8988T (cell line): ENCODE results near the gene B9D2.
A peak's percentile ranks its signal among the peaks of the same experiment; 100 is the strongest.

Experiments used
- DNase-seq: peaks from one replicate; pipeline ENCODE4 v3.0.0; 2011

Gene B9D2

DNA sequence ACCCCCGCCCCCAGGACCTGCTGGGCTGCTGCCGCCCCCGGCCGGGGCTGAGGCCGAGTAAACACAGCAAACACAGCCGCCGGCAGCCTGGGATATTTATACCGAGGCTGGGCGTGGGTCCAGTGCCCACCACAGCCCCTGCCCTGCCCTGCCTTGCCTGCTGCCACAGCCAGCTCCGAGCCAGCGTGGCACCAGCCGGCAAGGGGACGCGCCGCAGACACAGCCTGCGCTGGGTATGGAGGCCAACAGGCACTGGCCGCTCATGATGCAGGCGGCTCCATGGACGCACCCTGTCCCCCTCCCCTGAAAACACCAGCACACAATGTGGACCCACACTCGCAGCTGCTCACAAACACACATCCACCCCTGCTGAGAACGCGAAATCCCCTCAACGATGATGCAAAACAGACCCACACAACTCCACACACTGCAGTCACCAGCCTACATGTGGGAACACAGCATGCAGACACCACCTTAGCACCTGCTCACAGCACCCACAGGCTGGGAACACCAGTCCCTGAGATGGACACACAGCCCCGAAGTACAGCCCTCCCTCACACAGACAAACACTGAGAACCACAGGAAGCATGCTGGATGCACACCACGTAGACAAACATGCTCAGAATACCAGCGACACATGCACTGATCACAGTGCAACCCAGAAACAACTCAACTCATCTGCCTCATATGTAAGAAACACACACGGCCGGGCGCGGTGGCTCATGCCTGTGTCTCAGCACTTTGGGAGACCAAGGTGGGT lies 37.8 kb downstream of the B9D2 start:
- no peak for DNase-seq

DNA sequence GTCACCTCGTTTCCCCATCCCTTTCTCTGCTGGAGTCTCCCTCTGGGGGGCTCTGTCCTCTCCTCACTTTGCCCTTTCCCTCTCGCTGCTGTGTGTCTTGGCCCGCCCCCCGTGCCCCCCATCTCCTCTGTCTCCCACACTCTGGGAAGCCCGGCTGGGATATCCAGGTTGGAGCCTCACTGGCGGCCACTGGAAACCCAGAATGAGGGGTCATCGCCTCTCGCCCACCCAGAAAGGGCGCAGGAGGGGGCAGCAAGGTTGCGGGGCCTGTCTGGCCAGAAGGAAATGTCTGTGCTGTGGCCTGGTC lies 38.4 kb downstream of the B9D2 start:
- no peak for DNase-seq

DNA sequence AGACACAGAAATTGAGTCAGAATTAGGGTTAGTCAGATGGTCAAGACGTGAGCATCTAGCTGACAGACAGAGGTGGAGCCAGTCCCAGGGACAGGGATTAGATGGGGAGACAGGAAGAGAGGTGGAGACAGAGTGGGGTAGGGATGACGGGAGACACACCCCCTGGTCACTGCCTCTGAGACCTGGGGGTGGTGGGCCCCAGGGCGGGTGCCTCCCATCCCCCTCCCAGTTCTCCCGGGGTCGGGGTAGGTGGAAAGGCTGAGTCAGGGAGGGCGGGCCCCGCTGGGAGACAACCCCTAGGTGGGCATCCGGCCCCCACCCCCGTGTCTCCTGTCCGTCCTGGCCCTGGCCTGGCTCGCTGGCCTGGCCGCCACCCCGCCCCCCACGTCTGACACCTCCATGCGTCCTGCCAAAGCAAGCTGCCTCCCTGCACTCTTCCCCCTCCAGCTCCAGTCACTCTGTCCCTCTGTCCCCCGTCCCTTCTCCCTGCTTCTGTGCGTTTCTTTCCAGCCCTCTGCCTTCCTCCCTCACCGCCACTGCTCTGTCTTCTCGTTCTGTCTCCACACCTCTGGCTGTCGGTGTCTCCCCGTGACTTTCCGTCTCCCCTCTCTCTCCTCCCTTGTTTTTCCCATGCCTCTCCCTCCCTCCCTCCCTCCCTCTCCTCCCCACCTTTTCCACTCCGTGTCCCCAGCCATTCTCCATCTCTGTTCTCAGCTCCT lies 38.9 kb downstream of the B9D2 start:
- DNase-seq, result no peak

DNA sequence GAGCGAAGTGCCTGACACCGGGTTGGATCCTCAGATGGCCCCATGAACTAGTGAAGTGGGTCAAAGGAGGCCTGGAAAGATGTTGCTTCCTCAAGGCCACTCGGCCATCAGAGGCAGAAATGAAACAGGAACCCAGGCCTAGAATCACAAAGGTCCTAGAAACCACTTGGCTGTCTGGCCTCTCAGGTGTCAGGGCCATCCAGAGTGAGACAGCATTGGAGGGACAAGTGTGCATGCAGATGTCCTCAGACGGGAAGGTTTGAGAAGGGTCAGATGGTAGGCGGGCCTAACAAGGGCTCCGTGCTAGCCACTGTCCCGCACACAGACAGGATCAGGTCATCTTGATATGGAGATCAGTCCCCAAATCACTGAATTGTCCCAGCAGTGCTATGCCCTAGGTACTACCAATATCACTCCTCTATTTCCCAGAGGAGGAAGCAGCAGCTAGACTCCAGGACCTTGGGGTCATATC lies 39.7 kb downstream of the B9D2 start:
- no peak for DNase-seq

DNA sequence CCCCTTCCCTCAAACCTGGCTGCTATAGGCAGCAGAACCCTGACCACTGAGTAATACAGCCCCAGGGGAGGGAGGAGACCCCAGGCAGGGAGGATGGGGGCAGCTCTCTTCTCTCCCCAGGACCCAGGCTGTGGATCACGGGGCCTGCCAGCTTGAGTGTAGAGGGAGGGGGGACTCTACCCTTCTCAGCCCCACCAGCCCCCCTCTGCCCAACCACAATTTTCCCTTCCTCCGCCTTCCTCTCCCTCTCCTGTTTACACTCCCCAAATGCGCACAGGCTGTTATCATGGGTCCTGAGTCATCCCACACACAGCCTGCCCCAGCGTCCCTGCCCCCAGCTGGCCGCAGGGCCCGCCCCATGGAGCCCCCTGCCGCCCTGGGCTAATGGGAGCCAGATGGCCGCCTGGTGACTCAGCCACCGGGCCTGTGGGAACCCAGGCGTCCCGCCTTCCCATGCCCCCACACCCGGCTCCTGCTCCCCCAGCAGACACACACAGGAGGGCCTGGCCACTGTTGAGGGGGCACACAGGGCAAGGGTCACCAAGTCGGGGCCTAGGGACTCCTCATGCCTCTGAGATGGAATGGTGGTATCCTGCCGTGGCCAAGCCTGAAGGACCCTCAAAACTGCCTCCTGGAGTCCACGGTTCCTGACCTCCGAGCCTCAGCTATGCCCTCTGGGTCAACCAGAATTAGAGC lies 40.4 kb downstream of the B9D2 start:
- no peak for DNase-seq

DNA sequence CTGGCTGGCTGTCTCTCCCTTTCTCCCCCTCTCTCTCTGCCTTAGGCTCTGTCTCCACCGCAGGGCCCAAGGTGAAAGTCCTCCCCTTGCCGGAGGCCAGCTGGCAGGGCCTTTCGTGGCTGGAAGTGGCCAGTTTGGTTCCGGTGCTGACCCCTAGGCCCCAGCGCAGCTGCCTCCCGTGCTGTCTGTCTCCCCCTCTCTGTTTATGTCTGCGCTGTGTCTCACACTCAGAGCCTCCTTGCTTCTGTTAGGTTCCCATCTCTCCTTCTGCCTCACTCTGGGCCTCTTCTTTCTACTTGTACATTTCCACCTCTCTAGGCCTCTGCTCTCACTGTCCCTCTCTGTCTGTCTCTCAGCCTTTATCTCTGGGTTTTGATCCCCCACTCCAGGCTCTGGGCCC lies 40.9 kb downstream of the B9D2 start:
- no peak for DNase-seq

DNA sequence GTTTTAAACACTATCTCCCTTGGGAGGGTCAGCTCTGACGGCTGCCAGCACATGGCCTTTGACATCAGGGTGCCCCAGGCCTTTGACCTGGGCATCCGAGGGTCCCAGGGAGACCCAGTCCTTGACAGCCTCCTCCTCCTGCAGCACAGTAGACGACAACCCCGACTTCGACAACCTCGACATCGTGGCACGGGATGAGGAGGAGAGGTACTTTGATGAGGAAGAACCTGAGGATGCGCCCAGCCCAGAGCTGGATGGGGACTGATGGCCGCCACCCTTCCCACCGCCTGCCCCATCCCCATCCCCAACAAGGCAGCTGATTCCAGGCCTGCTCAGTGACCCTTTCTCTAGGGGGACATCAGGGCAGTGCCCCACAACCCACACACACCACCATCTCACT lies 41.5 kb downstream of the B9D2 start:
- DNase-seq, result no peak

DNA sequence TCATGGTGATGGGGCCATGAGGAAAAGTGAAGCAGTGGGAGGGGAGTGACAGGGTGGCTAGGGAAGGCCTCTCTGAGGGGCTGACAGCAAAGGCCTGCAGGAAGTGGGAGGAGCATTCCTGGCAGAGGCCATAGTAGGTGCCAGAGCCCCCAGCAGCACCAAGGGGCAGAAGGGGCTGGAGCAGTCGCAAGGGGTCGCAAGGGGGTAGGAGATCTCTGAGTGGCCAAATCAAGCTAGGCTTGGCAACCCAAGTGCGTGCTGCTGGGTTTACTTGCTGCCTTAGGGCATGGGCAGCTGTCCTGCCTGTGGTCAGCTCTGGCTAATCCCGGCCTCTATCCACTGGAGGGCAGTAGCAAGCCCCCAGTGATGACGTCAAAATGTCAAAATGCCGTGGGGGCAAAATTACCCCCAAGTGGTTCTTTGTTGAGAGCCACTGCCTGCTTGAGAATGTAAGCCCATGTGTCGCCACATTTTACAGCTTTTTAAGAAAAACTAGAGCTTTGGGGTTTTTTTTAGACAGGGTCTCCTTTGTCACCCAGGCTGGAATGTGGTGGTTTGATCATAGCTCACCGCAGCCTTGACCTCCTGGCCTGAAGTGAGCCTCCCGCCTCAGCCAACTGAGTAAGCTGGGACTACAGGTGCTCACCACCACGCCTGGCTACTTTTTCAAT lies 42.2 kb downstream of the B9D2 start:
- peak; percentile 73 for DNase-seq

DNA sequence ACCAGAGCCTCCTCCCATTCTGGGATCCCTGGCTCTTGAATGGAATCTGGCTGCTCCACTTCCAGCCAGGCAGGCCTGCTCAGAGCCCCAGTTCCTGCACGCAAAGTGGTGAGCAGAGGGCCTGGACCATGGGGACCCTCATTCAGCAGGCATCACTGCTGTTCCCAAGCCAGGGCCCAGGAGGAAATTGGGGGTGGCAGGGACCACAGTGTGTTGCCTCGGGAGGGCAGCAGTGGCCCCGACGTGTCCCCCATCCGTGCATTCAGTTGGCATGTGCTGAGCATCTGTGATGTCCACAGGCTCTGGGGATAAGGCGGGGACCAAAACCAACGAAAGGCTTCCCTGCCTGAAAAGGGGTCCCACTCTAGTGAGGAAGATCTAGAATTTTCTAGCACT lies 42.7 kb downstream of the B9D2 start:
- no peak for DNase-seq

DNA sequence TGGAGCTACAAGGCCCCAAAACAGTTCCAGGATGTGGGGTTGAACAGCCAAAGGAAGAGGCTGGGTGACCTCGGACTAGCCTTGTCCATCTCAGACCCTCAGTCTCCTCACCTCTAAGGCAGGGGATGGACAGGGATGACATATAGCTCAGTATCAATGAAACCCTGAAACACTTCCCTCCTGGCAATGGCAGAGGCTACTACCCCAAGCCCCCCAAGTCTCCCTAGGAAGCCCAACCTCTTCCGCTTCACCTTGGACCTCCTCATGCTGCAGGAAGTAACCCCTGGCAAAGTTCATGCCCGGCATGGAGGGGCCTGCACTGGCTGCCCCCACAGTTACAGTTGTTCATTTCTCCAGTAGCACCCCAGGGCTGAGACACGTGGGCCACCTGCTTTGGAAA lies 43.4 kb downstream of the B9D2 start:
- no peak for DNase-seq

DNA sequence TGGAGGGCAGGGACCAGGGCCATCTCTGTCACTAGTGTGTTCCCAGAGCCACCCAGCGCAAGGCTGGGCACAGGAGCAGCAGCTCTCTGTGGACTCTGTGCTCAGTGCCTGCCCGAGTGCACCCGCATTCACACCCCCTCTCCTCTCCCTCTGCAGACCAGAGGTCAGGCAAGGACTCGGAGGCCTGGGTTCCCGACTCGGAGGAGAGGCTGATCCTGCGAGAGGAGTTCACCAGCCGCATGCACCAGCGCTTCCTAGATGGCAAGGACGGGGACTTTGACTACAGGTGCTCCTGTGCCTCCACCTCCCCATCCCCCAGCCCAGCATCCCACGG lies 43.8 kb downstream of the B9D2 start:
- DNase-seq, result no peak

DNA sequence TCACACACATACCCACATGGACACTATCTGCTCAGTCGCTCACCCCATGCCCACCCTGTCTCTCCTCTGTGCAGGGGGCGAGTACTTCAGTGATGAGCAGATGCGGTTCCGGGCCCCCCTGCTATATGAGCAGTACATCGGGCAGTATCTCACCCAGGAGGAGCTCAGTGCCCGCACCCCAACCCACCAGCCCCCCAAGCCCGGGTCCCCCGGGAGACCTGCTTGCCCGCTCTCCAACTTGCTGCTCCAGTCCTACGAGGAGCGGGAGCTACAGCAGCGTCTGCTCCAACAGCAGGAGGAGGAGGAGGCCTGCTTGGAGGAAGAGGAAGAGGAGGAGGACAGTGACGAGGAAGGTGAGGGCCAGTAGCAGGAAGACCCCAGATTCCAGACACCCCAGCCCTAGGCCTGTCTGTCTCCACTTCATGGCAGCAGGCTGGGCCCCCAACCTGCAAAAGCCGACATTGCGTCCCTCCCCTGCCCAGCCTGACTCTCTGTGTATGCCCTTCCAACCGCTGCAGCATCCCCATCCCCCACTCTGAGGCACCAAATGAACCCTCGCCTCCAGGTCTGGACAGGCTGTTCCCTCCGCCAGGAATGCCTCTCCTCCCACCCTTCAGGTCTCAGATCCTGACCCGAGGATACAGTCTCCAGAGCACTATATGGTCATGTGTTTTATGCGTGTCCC lies 44.3 kb downstream of the B9D2 start:
- no peak for DNase-seq

DNA sequence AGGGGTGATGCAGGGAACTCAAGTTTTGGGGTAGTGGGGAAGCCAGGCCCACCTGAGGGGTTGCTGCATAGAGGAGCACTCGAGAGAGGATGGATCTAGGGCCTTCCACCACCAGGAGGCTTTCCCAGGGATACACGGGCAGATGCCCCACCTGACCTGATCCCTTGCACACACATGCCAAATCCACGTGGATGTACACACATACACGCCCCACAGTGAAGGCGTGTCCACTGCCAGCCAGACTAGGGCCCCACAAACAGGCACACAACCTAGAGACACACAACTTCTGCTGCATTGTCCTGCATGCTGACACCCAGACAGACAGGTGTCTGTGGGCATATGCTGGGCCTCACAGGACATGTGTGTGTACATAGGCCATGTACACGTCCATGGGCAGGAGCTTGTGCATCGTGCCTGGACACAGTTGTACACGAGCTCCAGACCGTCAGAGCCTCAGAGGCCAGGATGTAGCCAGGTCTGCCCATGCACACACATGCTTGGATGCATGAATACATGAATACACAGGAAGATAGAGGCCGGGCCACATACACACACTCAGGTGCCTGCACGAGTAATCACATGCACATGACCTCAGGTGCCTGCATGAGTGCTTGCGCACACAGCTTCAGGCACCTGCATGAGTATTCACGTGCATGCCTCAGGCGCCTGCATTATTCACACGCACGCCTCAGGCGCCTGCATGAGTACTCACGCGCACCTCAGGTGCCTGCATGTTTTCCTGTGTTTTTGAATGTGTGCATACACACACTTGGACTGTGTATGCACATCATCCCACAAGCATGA lies 45.1 kb downstream of the B9D2 start:
- no peak for DNase-seq

DNA sequence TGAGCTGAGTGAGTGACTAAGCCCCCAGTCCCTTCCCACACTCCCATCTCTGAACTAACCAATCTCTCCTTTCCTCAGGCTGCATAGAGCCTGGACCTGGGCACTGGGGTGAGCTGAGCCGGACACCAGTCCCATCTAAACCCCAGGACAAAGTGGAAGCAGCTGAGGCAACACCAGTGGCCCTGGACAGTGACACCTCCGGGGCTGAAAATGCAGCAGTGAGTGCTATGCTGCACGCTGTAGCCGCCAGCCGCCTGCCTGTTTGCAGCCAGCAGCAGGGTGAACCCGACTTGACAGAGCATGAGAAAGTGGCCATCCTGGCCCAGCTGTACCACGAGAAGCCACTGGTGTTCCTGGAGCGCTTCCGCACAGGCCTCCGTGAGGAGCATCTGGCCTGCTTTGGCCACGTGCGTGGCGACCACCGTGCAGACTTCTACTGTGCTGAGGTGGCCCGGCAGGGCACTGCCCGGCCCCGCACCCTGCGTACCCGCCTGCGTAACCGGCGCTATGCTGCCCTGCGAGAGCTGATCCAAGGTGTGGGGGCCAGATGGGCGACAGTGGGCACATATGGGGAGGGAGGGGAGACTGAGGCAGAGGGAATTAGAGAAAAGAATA lies 47.5 kb downstream of the B9D2 start:
- DNase-seq, result no peak

DNA sequence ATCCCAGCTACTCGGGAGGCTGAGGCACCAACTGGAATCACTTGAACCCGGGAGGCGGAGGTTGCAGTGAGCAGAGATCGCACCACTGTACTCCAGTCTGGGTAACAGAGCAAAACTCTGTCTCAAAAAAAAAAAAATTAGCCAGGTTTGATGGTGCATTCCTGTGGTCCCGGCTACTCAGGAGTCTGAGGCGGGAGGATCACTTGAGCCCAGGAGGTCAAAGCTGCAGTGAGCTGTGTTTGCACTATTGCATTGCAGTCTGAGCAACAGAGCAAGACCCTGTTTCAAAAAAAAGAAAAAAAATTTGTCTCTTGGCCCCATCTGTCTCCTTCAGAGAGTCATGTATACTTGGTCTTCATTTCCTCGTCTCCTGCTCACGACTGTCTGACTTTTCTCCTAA lies 52.3 kb downstream of the B9D2 start:
- no peak for DNase-seq

DNA sequence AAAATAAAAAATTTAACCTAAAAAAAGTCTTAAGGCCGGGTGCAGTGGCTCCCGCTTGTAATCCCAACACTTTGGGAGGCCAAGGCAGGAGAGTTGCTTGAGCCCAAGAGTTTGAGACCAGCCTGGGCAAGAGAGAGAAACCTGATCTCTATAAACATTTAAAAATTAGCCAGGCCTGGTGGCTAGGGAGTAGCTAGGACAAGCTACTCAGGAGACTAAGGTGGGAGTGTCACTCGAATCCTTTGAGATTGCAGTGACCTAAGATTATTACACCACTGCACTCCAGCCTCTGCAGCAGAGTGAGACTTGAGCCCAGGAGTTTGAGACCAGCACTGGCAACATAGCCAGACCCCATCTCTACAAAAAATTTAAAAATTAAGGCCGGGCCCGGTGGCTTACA lies 52.9 kb downstream of the B9D2 start:
- no peak for DNase-seq

DNA sequence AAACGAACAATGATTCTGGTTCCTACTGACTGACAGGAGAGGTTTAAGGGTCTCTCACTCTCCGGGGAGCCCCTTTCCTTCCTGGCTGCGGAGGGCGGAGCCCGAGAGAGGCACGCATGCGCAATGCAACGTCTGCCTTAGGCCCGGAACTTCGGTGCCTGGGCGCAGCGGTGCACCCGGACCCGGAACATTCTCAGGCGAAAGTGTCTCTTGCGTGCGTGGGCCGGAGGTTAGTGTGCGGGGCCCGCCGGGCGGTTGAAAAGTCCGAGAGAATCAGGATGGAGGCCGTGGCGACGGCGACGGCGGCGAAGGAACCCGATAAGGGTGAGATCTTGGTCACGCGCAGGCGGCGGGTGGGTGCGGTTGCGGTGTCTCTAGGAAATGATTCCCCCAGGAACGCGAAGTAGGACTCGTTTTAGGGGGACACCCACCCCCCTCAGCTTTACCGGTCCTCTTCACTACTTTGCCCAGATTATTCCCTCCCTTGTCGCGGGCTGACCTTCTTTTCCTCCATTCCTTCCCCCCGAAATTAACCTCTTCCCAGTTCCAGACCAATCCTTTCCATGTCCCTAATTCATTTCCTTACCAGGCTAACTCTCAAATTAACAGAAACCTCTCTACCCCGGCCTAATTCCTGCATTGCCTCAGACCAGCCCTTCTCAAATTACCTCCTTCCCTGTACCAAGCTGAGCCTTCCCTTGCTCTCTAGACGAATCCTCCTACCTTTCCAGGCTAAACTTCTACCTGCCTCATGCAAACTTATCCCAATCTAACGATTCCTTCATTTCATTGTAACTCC lies 53.7 kb downstream of the B9D2 start, which contains the start of gene CCDC97:
TSS of gene CCDC97 (plus strand) at position 140 of the 799 bp plus-strand sequence. CDS start at position 279, 139 bp downstream.
- DNase-seq, result peak; percentile 60

DNA sequence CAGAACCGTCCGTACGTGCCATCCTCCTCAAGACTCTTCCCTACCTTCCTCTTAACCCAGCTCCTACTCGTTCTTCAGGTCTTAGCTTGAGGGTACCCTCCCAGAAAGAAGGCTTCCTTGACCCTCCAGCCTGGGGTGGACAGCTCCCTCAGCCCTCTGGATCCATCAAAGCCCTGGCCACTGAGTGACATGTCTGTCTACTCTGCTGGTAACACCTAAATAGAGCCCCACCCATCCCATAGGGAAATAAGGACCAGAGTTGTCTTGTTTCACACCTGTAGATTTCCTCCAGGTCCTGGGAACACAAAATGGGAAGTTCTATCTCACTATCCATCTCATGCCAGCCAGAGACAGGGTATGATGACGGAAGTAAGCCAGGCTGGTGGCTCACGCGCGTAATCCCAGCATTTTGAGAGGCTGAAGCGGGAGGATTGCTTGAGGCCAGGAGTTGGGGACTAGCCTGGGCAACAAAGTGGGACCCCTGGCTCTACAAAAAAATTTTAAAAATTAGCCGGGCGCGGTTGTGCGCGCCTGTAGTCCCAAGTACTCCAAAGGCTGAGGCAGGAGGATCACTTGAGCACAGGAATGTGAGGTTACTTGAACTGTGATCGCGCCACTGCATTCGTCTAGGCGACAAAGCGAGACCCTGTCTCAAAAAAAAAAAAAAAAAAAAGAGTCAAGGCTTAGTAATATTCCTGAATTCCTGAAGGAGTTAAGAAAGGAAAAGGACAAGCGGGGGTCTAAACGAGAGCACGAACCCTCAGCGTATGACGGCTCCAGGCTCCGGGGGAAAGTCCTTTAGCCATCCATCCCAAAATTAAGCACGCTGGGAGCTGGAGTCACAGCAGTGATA lies 54.5 kb downstream of the B9D2 start:
- DNase-seq, result no peak

DNA sequence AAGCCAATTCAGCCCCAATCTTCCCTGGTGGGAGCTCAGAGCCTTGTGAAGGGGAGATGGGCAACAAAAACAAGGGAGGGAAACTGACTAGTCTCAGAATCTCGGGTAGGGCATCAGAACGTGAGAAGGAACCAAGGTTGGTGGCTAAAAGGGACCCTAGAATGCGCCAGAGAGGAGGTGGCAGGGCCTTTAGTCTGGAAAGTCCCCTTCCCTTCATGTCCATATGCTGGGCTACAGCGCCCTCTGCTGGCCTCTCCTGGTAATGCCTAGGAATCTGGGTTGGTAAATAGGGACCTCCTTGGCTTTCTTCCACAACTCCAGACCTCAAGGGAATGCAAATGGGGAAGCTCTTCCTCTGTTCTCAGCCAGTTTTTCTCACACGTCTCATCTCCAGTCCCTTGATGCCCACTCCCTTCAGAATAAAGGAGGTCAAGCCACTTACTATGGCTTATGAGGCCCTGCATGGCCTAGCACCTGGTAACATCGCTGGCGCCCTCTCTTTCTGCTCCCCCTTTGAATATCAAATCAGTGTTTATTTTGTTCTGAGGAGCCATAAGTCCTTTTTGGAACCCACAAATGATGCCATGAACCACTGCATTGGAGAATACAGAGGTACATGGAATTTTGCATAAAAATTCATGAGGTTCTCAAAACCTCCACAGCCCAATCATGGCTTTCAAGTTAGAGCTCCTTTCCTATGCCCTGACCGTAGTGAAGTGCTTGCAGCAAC lies 55.3 kb downstream of the B9D2 start:
- DNase-seq, result no peak
